Fibroblast of skin of right biceps (primary cell): ENCODE measurements around the gene KLF16.

Experiments used
- DNase-seq: peaks from one replicate; pipeline ENCODE4 v3.0.0-alpha.2; 2013

The KLF16 gene

GRCh38 chr19:1818549-1819195, 44.7 kb downstream of the KLF16 start:
- no peak for DNase-seq

- DNase-seq = no peak
Observed at GRCh38 chr19:1817553-1818179, 45.7 kb downstream of the KLF16 start.

GRCh38 chr19:1816530-1817298, 46.7 kb downstream of the KLF16 start:
- DNase-seq = no peak

GRCh38 chr19:1815605-1816529, 47.5 kb downstream of the KLF16 start:
- no peak for DNase-seq

- no peak for DNase-seq
Observed at GRCh38 chr19:1814833-1815604, 48.4 kb downstream of the KLF16 start.

GRCh38 chr19:1814391-1814790, 49.0 kb downstream of the KLF16 start:
- no peak for DNase-seq

- DNase-seq = no peak
Observed at GRCh38 chr19:1813192-1814182, 49.9 kb downstream of the KLF16 start.

GRCh38 chr19:1812426-1813191, 50.8 kb downstream of the KLF16 start:
- peak; percentile 91 for DNase-seq

- no peak for DNase-seq
Observed at GRCh38 chr19:1811942-1812425, 51.4 kb downstream of the KLF16 start, which contains the start of gene ATP8B3. TSS of gene ATP8B3 (minus strand) at chr19:1812276. CDS start at chr19:1811736, 540 bp downstream.

GRCh38 chr19:1811472-1811894, 51.9 kb downstream of the KLF16 start:
- DNase-seq = peak; percentile 74

- no peak for DNase-seq
Observed at GRCh38 chr19:1810439-1811160, 52.8 kb downstream of the KLF16 start.

- no peak for DNase-seq
Observed at GRCh38 chr19:1809678-1810077, 53.7 kb downstream of the KLF16 start.

GRCh38 chr19:1808395-1808731, 55.0 kb downstream of the KLF16 start:
- DNase-seq = no peak

GRCh38 chr19:1807695-1808394, 55.5 kb downstream of the KLF16 start:
- DNase-seq = no peak

GRCh38 chr19:1807030-1807694, 56.2 kb downstream of the KLF16 start:
- DNase-seq = no peak

GRCh38 chr19:1806184-1807029, 57.0 kb downstream of the KLF16 start:
- DNase-seq = no peak
